GM19035 (cell line): ENCODE results near the gene PRSS53.
A peak's percentile ranks its signal among the peaks of the same experiment; 100 is the strongest.

Experiments
- ATAC-seq: cut with Tn5 transposase; IDR thresholded peaks from one replicate; pipeline ENCODE4 v1.9.1; 2021; ENCODE audit not compliant: unreplicated experiment

The PRSS53 gene

GRCh38 chr16:31099860-31100638 lies 11.3 kb upstream of the PRSS53 start:
- ATAC-seq = no peak

- peak; percentile 80 for ATAC-seq
Observed at GRCh38 chr16:31094424-31095120, 5.8 kb upstream of the PRSS53 start, which contains the start of gene VKORC1. VKORC1 (minus strand) TSS chr16:31094797; CDS start chr16:31094729, 68 bp downstream.

GRCh38 chr16:31094088-31094423 lies 5.3 kb upstream of the PRSS53 start:
- no peak for ATAC-seq

GRCh38 chr16:31093132-31093703 lies 4.5 kb upstream of the PRSS53 start:
- no peak for ATAC-seq

GRCh38 chr16:31092330-31092729 lies 3.6 kb upstream of the PRSS53 start:
- ATAC-seq = no peak

- ATAC-seq = no peak
Observed at GRCh38 chr16:31090540-31090939, 1.8 kb upstream of the PRSS53 start.

GRCh38 chr16:31089199-31089598 lies 456 bp upstream of the PRSS53 start:
- no peak for ATAC-seq

GRCh38 chr16:31087971-31088370 lies 772 bp downstream of the PRSS53 start:
- no peak for ATAC-seq

GRCh38 chr16:31087481-31087880 lies 1.3 kb downstream of the PRSS53 start:
- no peak for ATAC-seq

- ATAC-seq = no peak
Observed at GRCh38 chr16:31086629-31086906, 2.2 kb downstream of the PRSS53 start.

GRCh38 chr16:31085873-31086628 lies 2.7 kb downstream of the PRSS53 start:
- no peak for ATAC-seq

- no peak for ATAC-seq
Observed at GRCh38 chr16:31085411-31085810, 3.3 kb downstream of the PRSS53 start.

- no peak for ATAC-seq
Observed at GRCh38 chr16:31084584-31085302, 4.0 kb downstream of the PRSS53 start.

GRCh38 chr16:31083981-31084380 lies 4.8 kb downstream of the PRSS53 start:
- no peak for ATAC-seq

GRCh38 chr16:31083556-31083955 lies 5.2 kb downstream of the PRSS53 start:
- ATAC-seq = no peak

GRCh38 chr16:31083081-31083480 lies 5.7 kb downstream of the PRSS53 start:
- no peak for ATAC-seq

GRCh38 chr16:31082368-31083045 lies 6.2 kb downstream of the PRSS53 start:
- ATAC-seq = no peak

GRCh38 chr16:31081428-31082351 lies 7.1 kb downstream of the PRSS53 start:
- ATAC-seq = no peak

GRCh38 chr16:31080756-31081419 lies 7.9 kb downstream of the PRSS53 start:
- ATAC-seq = no peak
